OCI-LY1 (cell line): ENCODE data around the gene SRSF12.

Experiments used
- H2AFZ ChIP-seq: fragments of 200-600 bp; sonication (generic), shearing (Covaris generic); 2 replicates; pipeline ENCODE4 v1.6.0; 2014; ENCODE audit warnings: antibody characterized with exemption, mild to moderate bottlenecking, low read length
- H3F3A ChIP-seq: fragments of 200-600 bp; sonication (generic), shearing (Covaris generic); 2 replicates; pipeline ENCODE4 v1.6.0; 2014; ENCODE audit warnings: mild to moderate bottlenecking, antibody characterized with exemption, low read length, moderate library complexity; ENCODE audit not compliant: insufficient read depth
- H3K27ac ChIP-seq: fragments of 200-600 bp; sonication (generic); 2 replicates; pipeline ENCODE4 v1.5.1; 2014; ENCODE audit warnings: low read length, mixed run types, mild to moderate bottlenecking, low read depth; ENCODE audit not compliant: poor library complexity, severe bottlenecking
- H3K27me3 ChIP-seq: fragments of 200-600 bp; sonication (generic); 2 replicates; pipeline ENCODE4 v1.6.0; 2014; ENCODE audit warnings: antibody characterized with exemption, mild to moderate bottlenecking, low read length, moderate library complexity; ENCODE audit not compliant: insufficient read depth
- H3K36me3 ChIP-seq: fragments of 200-600 bp; sonication (generic); 2 replicates; pipeline ENCODE4 v1.6.1; 2014; ENCODE audit warnings: mild to moderate bottlenecking, antibody characterized with exemption, low read length, moderate library complexity, mixed read lengths; ENCODE audit not compliant: insufficient read depth
- H3K4me1 ChIP-seq: fragments of 200-600 bp; sonication (generic); 2 replicates; pipeline ENCODE4 v1.5.1; 2014; ENCODE audit warnings: mild to moderate bottlenecking, low read length, moderate library complexity; ENCODE audit not compliant: insufficient read depth, severe bottlenecking
- H3K4me2 ChIP-seq: fragments of 200-600 bp; sonication (generic), shearing (Covaris generic); 2 replicates; pipeline ENCODE4 v1.6.1; 2014; ENCODE audit warnings: low read length
- H3K4me3 ChIP-seq: fragments of 200-600 bp; sonication (generic); 2 replicates; pipeline ENCODE4 v1.5.1; 2014; ENCODE audit warnings: low read length, low read depth, mild to moderate bottlenecking, mixed read lengths; ENCODE audit not compliant: poor library complexity, severe bottlenecking
- H3K79me2 ChIP-seq: fragments of 200-600 bp; shearing (Covaris generic); 2 replicates; pipeline ENCODE4 v1.6.1; 2016; ENCODE audit warnings: mixed run types, low read length, mixed read lengths; ENCODE audit not compliant: insufficient read depth
- H3K9ac ChIP-seq: fragments of 200-600 bp; sonication (generic), shearing (Covaris generic); 2 replicates; pipeline ENCODE4 v1.6.1; 2014; ENCODE audit warnings: mild to moderate bottlenecking, low read length, mixed read lengths
- H3K9me2 ChIP-seq: fragments of 200-600 bp; sonication (generic), shearing (Covaris generic); 2 replicates; pipeline ENCODE4 v1.6.1; 2014; ENCODE audit warnings: low read depth, mild to moderate bottlenecking, low read length, mixed read lengths
- H3K9me3 ChIP-seq: fragments of 200-600 bp; shearing (Covaris generic); 2 replicates; pipeline ENCODE4 v1.6.1; 2014; ENCODE audit warnings: low read length, mixed read lengths
- H4K20me1 ChIP-seq: fragments of 200-600 bp; sonication (generic), shearing (Covaris generic); 2 replicates; pipeline ENCODE4 v1.6.0; 2016; ENCODE audit warnings: mild to moderate bottlenecking, low read length; ENCODE audit not compliant: insufficient read depth
- CTCF ChIP-seq: fragments of 200-600 bp; sonication (generic), shearing (Covaris generic); IDR thresholded peaks from 2 replicates; pipeline ENCODE4 v1.5.1; 2017; ENCODE audit warnings: mild to moderate bottlenecking, antibody characterized with exemption, low read length, moderate library complexity, mixed read lengths
- EZH2 ChIP-seq: fragments of 200-600 bp; sonication (generic), shearing (Covaris generic); IDR thresholded peaks from 2 replicates; pipeline ENCODE4 v1.8.0; 2017; ENCODE audit warnings: borderline replicate concordance, mixed run types, mild to moderate bottlenecking, antibody characterized with exemption, low read length, moderate library complexity, mixed read lengths

SRSF12 gene

DNA sequence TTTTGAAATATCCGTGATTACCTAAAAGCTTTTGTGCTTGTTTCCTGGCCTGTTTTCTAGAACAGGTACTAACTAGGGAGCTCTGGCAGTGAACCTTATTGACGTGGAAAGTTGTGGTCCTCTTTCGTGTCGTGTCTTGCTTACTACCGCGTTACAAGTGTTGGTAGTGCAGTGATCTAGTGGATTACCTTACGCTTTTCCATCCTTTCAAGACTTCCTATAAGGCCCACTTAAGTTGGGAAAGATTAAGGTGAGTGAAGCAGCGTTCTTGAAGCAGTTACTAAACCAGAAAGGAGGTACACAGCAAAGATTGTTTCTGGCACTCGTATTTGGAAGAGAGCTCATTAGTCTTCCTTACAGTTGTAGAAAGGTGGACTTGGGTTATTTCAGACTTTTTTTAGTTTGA lies 35.4 kb downstream of the SRSF12 start:
- Histone ChIP-seq H4K20me1 (peaks cover 4% of the 10 kb centered on the region; the same call in 1 of the 2 replicates), H2AFZ (no peak overlapping the region), H3K9ac (peak overlapping the region; percentile 88), H3K4me3 (peak overlapping the region; percentile 80), H3K27me3 (no peaks in the 10 kb centered on the region), H3K79me2 (peaks cover 28% of the 10 kb centered on the region), H3K9me2 (no peaks in the 10 kb centered on the region), H3K27ac (peak overlapping the region; percentile 72), H3K4me2 (peak overlapping the region; percentile 90), H3K36me3 (peaks cover 42% of the 10 kb centered on the region), H3K4me1 (peaks cover 23% of the 10 kb centered on the region), H3K9me3 (no peaks in the 10 kb centered on the region), H3F3A (no peaks in the 10 kb centered on the region)
- no peak for TF ChIP-seq EZH2
- no peak for TF ChIP-seq CTCF

- H3K4me1 ChIP-seq = peaks cover 23% of the 10 kb centered on the region
Observed at GRCh38 chr6:89081423-89082322, 36.2 kb downstream of the SRSF12 start.

GRCh38 chr6:89081129-89081422 lies 36.8 kb downstream of the SRSF12 start:
- no peak overlapping the region for H2AFZ ChIP-seq
- H3K9me3 ChIP-seq = no peaks in the 10 kb centered on the region

More at GRCh38 chr6:89081423-89082322, 36.2 kb downstream of the SRSF12 start:
- Histone ChIP-seq H3K4me3 (peak overlapping the region; percentile 86), H3K36me3 (peaks cover 42% of the 10 kb centered on the region), H3K9me3 (no peaks in the 10 kb centered on the region), H3K9ac (peak overlapping the region; percentile 99), H2AFZ (no peak overlapping the region), H3K79me2 (peaks cover 28% of the 10 kb centered on the region), H3K4me2 (peak overlapping the region; percentile 90), H3K27ac (peak overlapping the region; percentile 91), H3K27me3 (no peaks in the 10 kb centered on the region), H4K20me1 (peaks cover 4% of the 10 kb centered on the region; the same call in 1 of the 2 replicates), H3F3A (no peaks in the 10 kb centered on the region), H3K9me2 (no peaks in the 10 kb centered on the region)
- TF ChIP-seq CTCF (no peak), EZH2 (no peak)

More at GRCh38 chr6:89081129-89081422, 36.8 kb downstream of the SRSF12 start:
- H3F3A ChIP-seq = no peaks in the 10 kb centered on the region
- peak overlapping the region; percentile 99 for H3K9ac ChIP-seq
- peaks cover 4% of the 10 kb centered on the region; the same call in 1 of the 2 replicates for H4K20me1 ChIP-seq
- H3K4me1 ChIP-seq = peaks cover 23% of the 10 kb centered on the region
- H3K4me3 ChIP-seq = peak overlapping the region; percentile 86
- no peaks in the 10 kb centered on the region for H3K9me2 ChIP-seq
- no peaks in the 10 kb centered on the region; the same call in 1 of the 2 replicates for H3K27me3 ChIP-seq
- H3K36me3 ChIP-seq = peaks cover 42% of the 10 kb centered on the region
- no peak for TF ChIP-seq CTCF
- peaks cover 28% of the 10 kb centered on the region for H3K79me2 ChIP-seq
- peak overlapping the region; percentile 91 for H3K27ac ChIP-seq
- H3K4me2 ChIP-seq = peak overlapping the region; percentile 63
